ENCODE results near the gene PCNP.
"Not testable (repeated sequence)": the region's sequence is repeated elsewhere in the genome, so short reads cannot be mapped to it uniquely, and the experiment has no call there.

PCNP gene

DNA sequence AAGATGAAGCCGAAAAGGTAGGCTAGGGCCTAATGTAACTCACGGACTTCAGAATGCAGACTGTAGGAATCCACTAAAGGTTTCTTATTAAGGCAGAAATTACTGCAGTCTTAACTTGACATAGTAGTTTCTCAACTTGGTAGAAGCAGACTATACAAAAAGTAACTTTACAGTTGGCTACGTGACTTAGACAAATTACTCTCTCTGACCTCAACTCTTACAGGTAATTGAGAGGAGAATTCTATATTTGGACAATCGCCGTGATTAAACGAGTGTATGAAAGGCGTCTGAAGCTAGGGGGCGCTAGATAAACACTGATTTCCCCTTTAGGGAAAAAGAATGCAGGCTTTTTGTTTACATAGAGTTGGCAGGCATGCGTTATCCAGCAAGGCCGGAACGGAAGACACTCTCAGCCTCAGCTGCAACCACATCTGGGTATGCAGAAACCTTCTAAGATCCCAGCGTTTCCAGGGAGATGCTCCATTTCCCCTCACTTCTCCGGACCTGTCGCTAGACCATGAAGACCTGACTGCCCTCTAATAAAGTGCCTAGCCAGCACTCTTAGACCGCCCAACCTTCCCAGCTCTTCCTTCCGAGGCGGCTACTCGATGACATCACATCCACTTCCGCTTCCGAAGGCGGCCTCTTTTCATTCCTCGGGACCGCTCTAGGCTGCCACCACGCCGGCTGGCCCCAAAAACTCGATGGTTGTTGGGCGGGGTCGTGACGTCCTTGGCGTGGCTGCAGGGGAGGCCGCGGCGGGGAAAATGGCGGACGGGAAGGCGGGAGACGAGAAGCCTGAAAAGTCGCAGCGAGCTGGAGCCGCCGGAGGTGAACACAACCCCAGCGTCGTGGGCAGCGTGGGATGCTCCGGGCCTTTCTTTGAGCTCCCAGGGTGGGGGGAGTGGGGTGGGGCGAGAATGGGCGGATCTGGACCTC lies at the start of gene PCNP:
TSS of gene PCNP (plus strand) at position 732 of the 939 bp plus-strand sequence. CDS start at position 768, 36 bp downstream.
- DNase-seq, result peak; percentile 91 to 98 (median 96)

DNA sequence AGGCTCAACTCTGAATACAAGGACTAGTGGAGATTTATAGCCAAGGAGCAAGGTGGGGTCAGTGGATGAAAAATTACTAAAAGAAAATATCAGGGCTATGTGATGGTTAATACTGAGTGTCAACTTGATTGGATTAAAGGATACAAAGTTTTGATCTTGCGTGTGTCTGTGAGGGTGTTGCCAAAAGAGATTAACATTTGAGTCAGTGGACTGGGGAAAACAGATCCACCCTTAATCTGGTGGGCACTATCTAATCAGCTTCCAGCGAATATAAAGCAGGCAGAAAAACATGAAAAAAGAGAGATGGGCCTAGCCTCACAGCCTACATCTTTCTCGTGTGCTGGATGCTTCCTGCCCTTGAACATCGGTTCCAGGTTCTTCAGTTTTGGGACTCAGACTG lies 46.5 kb upstream of the PCNP start:
- DNase-seq, result no peak

DNA sequence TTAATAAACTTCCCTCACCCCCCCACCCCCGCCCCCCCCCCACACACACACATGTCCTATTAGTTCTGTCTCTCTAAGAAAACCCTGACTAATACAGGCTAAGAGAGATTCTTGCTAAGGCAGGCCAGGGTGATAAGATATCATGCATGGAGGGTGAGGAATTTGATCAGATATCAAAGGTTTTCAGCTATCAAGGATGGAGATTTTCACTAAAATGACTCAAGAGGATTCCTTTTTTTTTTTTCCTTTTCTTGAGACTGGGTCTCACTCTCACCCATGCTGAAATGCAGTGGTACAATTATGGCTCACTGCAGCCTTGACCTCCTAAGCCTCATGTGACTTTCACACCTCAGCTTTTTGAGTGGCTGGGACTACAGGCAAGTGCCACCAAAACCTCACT lies 46.1 kb upstream of the PCNP start:
- no peak for DNase-seq

DNA sequence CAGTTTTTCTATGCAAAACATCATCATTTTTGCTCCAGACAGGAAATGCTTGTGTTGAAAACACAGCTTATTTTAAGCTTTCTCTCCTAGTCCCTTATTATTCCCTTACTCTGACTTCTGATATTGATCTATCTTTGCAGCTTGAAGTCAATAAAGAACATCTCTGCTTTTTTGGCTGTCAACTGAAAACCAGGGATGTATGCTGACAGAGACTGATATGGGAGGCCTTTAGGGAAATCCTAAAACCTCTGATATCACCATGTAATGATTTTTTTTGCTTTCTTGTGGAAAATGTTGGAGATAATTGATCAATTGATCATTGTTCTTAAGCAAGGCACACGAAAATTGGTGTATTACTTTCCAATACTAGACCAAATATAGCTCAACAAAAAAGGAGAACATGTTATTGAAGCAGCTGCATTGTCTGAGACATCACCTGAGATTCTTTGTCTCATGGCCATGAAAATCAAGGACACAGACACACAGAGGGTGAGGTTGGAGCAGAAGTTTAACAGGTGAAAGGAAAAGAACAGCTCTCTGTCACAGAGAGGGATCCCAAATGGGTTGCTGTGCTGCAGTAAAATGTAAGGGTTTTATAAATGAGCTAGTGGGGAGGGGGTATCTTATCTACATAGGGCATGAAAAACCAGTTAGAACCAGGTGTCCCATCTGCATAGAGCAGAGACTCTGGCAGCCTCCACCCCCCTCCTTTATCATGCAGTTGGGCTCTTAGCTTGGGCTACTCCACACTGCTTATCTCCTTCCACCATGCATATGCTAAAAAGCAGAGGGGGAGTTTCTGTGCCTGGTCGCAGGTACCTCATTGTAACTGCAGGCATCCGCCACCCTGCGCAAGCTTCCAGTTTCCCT lies 43.9 kb upstream of the PCNP start:
- no peak for DNase-seq

- no peak for DNase-seq
Observed at GRCh38 chr3:101530686-101531047, 43.3 kb upstream of the PCNP start.

DNA sequence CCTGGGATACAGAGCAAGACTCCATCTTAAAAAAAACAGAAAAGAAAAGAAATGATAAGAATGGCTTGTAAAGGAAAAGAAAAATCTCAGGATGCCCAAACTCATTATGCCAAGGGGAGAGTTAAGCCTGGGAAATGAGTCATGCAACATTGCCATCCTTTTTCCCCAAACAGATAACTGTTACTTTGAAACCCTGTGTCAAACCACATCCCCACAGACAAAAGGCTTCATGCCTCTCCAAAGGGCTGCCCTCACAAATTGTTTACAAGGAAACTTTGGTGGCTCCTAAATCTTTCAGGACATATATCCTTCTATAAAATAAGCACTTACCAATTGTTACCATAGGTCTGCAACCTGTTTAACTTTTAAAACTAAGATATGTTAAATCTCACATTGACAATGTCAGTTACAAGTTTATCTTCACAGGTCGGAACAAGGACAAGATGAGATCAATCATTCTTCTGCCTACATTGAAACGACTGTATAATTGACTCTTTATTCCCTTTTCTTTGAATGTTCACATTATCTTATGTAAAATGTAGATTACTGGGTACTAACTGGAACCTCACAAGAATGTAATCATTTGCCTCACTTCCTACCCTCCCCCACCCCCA lies 42.4 kb upstream of the PCNP start:
- no peak for DNase-seq

DNA sequence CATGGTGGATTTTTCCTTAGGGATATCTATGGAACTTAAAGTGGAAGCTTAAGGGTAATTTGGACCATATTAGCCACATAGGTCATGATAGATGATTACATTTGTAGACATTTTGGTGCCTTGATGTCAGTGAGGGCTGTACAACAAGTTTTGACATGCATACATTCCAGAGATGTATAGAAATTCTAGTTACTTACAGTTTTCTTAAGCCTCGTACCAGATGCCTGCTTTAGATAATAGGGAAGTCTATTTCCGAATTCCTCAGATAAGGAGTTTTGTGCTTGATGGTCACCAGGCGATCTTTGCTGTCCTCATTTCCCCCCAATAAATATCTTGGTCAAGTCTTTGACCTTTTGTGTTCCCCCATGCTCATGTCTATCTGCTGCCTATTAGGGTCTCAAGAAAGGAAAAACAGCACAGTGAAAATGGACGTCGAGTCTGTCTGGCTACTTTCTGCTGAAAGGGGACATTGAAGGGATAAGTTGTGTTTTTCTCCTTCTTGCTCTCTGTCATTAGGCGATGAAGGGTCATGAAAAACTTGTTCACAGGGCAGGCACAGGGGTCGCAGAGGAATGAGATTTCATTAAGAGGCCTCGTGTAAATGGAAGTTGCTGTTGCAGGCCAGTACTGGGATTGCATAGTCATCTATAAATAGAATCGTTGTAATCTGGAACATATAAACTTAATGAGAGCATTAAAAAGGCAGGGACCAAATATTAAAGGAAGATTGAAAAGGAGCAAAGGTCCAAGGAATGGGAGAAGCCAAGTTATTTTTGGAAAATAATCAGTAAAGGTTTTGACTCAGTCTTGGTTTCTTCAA lies 41.0 kb upstream of the PCNP start:
- no peak for DNase-seq

- DNase-seq, result no peak
Observed at GRCh38 chr3:101533603-101533968, 40.4 kb upstream of the PCNP start.

- no peak for DNase-seq
Observed at GRCh38 chr3:101535221-101535620, 38.8 kb upstream of the PCNP start.

DNA sequence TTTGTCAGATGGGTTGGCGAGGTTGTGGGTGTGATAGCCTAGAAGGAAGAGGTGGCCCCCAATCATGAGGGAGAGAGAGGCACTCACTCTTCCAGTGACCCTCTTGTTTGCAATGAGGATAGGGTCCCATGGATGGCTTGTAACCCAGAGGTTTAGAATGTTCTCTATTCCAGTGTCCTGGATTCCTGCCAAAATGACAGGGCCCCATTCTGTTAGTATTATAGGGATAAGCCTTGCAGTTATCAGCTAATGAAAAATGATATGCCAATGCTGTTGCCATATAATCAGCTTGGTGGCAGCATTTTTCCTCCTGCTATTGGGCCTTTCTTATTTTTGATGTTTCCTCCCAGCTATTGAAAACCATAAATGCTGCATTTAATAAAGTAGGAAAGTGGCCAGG lies 37.7 kb upstream of the PCNP start:
- DNase-seq, result no peak

- DNase-seq, result not testable (repeated sequence)
Observed at GRCh38 chr3:101536955-101537354, 37.0 kb upstream of the PCNP start.

- DNase-seq, result no peak
Observed at GRCh38 chr3:101542957-101543356, 31.0 kb upstream of the PCNP start.

DNA sequence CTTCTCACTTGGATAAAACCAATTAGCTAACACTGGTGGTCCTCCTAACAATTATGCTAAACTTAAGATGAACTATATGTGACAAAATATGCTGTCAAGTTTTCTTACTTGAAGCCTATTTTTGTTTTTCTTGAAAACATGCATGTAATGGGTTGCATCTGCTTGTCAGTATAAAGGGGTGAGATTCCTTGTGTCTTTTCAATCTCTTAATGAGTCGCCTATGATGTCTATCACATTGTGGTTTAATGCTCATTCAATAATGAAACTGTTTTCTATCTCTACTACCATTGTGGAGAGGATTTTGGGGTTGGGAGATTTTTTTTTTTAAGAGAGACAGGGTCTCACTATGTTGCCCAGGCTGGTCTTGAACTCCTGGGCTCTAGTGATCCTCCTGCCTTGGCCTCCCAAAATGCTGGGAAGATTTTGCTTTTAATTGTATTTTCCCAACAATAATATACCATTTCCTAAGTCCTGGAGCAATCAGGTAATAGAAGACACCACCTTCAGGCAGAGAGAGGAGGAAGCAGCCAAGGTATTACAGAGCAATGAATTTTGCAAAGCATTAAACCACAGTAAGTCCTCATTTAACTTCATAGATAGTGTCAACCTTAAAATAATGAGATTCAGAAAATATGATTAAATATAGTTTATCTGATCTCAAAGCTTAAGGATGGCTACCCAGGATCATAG lies 29.7 kb upstream of the PCNP start:
- DNase-seq, result no peak

DNA sequence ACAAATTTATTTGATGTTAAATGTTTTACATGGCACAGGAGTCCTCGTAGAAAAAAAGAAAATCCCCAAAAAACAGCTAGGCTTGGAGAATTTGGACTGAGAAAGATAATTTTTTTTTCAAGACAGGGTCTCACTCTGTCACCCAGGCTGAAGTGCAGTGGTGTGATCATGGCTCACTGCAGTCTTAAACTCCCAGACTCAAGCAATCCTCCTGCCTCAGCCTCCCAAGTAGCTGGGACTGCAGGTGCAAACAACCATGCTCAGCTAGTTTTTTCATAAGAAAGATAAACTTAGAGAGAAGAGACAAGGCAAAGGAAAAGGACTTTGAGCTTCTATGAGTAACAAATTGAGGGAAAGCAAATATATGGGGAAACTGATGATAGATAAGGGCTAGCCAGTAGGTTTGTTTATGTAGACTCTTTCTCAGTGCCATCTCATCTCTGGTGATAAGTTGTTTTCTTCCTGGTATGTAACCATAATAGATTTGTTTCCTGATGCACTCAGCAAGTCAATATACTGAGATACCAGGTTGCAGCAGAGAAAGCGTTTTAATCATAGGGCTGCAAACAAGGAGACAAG lies 25.4 kb upstream of the PCNP start:
- no peak for DNase-seq

- no peak for DNase-seq
Observed at GRCh38 chr3:101549473-101549872, 24.5 kb upstream of the PCNP start.

DNA sequence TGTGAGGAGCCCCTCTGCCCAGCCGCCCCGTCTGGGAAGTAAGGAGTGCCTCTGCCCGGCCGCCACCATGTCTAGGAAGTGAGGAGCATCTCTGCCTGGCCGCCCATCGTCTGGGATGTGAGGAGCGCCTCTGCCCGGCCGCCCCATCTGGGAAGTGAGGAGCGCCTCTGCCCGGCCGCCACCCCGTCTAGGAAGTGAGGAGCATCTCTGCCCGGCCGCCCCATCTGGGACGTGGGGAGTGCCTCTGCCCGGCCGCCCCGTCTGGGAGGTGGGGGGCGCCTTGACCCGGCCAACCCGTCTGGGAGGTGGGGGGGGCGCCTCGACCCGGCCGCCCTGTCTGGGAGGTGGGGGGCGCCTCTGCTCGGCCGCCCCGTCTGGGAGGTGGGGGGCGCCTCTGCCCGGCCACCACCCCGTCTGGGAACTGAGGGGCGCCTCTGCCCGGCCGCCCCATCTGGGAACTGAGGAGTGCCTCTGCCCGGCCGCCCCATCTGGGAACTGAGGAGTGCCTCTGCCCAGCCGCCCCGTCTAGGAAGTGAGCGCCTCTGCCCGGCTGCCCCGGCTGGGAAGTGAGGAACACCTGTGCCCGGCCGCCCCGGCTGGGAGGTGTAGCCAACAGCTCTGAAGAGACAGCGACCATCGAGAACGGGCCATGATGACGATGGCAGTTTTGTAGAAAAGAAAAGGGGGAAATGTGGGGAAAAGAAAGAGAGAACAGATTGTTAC lies 22.5 kb upstream of the PCNP start:
- DNase-seq, result not testable (repeated sequence)

GRCh38 chr3:101553381-101553780 lies 20.6 kb upstream of the PCNP start:
- not testable (repeated sequence) for DNase-seq

DNA sequence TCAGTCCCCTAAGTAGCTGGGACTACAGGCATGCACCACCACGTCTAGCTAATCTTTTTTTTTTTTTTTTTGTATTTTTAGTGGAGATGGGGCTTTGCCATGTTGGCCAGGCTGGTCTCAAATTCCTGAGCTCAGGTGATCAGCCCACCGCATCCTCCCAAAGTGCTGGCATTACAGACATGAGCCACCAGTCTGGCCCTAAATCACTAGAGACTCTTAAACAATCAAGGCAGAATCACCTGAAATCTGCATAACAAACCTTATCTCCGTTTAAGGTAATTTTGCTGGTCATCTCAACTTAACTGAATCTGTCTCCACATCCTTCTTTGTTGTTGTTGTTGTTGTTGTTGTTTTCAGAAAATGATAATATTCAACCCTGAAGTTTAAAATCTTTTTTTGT lies 17.9 kb upstream of the PCNP start:
- DNase-seq, result no peak

DNA sequence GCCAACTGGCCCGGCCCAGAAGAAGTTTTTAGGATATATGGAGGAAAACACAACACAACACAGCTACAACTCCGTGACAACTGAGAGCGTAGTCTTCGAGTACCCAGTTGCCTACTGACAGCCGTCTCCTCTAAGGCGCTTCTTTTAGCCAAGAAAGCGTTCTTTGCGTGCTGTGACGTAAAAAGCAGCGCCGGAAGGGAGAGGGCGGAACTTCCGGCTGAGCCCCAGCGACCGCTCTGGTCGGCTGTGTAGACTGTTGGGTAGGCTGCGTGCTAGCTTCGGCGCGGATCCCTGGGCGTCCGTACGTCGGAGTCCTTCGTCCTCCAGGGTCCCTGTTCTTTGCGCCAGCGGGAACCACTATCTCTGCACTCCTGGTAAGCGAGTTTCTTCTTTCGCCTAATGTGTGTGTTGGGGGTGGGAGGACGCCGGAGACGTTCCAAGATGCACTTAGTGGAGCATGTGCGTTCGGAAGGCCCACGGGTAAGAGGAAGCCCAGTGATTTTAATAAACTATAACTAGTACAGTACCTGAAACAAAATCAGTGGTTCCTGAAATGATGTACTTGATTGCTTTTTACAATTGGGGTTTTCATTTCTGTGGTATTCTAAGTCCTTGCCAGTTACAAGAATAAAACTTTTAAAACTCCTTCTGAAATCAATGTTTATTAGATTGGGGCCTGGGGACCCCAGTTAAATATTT lies 12.2 kb upstream of the PCNP start, which contains the start of gene TRMT10C:
TSS of gene TRMT10C (plus strand) at position 239 of the 699 bp plus-strand sequence. CDS start 2,914 bp downstream, outside the sequence.
- peak; percentile 70 to 89 (median 84) for DNase-seq

All from activated naive CD4-positive, alpha-beta T cell (primary cell).